ENCODE results near the gene TIMD4.

TIMD4 gene

GRCh38 chr5:156920861-156921431, 42.1 kb downstream of the TIMD4 start:
- DNase-seq: no peak

- no peak for DNase-seq
Measured at GRCh38 chr5:156920042-156920860, 42.8 kb downstream of the TIMD4 start.

- no peak for DNase-seq
Measured at GRCh38 chr5:156918311-156918845, 44.6 kb downstream of the TIMD4 start.

GRCh38 chr5:156914371-156914737, 48.7 kb downstream of the TIMD4 start:
- no peak for DNase-seq

GRCh38 chr5:156913719-156914370, 49.2 kb downstream of the TIMD4 start:
- DNase-seq: no peak

- no peak for DNase-seq
Measured at GRCh38 chr5:156913355-156913718, 49.7 kb downstream of the TIMD4 start.

- DNase-seq: no peak
Measured at GRCh38 chr5:156912869-156913268, 50.2 kb downstream of the TIMD4 start.

- DNase-seq: no peak
Measured at GRCh38 chr5:156909180-156909579, 53.8 kb downstream of the TIMD4 start.

- no peak for DNase-seq
Measured at GRCh38 chr5:156907667-156908066, 55.4 kb downstream of the TIMD4 start.

GRCh38 chr5:156906807-156907206, 56.2 kb downstream of the TIMD4 start:
- DNase-seq: no peak

GRCh38 chr5:156896546-156896945, 66.5 kb downstream of the TIMD4 start:
- DNase-seq: no peak

- no peak for DNase-seq
Measured at GRCh38 chr5:156893517-156893916, 69.5 kb downstream of the TIMD4 start.

- DNase-seq: no peak
Measured at GRCh38 chr5:156892864-156893263, 70.2 kb downstream of the TIMD4 start.

- no peak for DNase-seq
Measured at GRCh38 chr5:156892223-156892622, 70.8 kb downstream of the TIMD4 start.

GRCh38 chr5:156888520-156888919, 74.5 kb downstream of the TIMD4 start:
- DNase-seq: no peak

GRCh38 chr5:156883316-156883875, 79.6 kb downstream of the TIMD4 start:
- DNase-seq: no peak

- DNase-seq: peak; percentile 59
Measured at GRCh38 chr5:156879665-156880285, 83.3 kb downstream of the TIMD4 start.

GRCh38 chr5:156871212-156871611, 91.8 kb downstream of the TIMD4 start:
- DNase-seq: no peak

GRCh38 chr5:156870498-156870839, 92.6 kb downstream of the TIMD4 start:
- no peak for DNase-seq

All from NCI-H1694 treated with DMSO at 0.1 percent for 48 hours (cell line).